Fibroblast of upper back skin (primary cell): ENCODE results near the gene NUAK1.
"Not testable (repeated sequence)": the region's sequence is repeated elsewhere in the genome, so short reads cannot be mapped to it uniquely, and the experiment has no call there.

ENCODE experiments used
- DNase-seq: peaks from one replicate; pipeline ENCODE4 v3.0.0-alpha.2; 2013

Gene NUAK1

DNA sequence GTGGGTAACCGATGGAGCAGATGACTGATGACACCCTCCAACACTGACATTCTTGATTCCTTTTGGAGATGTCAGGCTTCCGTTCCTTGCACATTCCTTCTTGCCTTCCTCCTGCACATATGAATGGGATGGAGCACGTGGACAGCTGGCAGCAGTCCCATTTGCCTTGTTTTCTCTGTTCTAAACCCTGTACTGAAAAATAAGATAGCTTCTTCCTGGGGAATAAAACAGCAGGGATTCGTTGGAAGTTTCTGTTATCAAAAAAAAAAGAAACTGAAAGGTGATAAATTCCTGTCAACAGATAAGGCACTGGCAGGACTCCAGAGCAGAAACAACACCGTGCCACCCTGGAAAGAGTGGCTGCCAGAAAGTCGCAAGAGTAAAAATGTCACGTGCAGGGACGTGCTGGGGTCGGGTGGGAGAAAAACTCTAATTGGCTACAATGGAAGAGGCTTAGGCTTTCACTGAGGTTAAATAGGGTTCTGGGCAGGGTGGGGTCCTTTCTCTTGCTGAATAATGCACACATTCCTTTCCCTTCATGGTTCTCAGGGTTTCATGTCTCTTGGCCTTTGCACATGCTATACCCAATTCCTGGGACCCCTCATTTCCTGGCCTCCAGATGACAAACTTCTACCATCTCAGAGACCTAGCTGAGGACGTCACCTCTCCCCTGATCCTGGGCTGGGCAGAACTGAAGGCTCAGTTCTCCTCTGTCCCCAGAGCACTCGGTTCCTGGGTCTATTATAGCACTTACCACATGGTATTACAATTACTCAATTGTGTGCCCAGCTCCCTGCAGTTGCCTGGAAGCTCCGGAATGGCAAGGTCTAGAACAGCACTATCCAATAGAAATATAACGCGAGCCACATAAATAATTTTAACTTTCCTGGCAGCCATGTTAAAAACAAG is 7.0 kb upstream of the NUAK1 start:
- peak; percentile 56 for DNase-seq

DNA sequence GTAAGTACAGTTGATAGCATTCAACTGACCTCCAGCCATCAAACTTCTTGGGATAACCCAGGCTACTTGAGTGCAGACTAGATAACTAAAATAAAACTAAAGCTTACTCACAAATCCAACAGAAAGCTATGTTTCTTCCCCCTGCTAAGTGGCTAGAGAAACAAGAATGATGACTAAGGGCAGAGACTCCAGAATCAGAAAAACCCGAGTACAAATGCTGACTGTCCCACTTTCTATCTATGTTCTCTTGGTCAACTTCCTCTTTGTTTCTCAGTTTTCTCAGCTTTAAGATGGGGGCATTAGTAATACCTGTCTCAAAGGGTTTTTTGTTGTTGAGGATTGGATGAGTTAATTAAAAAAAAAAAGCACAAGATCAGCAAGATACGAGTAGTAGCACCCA is 6.1 kb upstream of the NUAK1 start:
- DNase-seq: no peak

DNA sequence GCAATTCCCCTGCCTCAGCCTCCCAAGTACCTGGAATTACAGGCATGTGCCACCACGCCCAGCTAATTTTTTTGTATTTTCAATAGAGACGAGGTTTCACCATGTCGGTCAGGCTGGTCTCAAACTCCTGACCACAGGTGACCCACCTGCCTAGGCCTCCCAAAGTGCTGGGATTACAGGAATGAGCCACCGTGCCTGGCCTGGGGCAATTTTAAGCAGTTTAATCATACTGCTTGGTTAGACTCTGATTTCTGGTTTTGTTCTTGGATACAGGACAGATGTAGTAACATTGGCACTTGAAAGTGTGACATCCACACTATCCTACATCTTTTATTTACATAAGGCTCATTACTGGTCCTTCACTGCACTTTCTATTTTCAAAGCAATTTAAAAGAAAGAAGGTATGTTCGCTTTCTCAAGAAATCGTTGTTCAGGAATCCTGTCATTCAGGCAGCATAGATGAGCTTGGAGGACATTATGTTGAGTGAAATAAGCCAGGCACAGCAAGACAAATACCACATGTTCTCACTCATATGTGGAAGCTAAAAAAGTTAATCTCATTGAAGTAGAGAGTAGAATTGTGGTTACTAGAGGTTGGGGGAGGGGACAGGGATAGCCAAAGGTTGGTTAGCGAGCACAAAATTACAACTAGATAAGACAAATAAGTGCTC is 4.0 kb upstream of the NUAK1 start:
- DNase-seq: no peak

DNA sequence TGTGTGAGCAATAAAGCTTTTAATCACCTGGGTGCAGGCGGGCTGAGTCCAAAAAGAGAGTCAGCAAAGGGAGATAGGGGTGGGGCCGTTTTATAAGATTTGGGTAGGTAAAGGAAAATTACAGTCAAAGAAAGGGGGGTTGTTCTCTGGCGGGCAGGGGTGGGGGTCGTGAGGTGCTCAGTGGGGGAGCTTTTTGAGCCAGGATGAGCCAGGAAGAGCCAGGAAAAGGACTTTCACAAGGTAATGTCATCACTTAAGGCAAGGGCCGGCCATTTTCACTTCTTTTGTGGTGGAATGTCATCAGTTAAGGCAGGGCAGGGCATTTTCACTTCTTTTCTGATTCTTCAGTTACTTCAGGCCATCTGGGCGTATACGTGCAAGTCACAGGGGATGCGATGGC is 3.2 kb upstream of the NUAK1 start:
- not testable (repeated sequence) for DNase-seq

DNA sequence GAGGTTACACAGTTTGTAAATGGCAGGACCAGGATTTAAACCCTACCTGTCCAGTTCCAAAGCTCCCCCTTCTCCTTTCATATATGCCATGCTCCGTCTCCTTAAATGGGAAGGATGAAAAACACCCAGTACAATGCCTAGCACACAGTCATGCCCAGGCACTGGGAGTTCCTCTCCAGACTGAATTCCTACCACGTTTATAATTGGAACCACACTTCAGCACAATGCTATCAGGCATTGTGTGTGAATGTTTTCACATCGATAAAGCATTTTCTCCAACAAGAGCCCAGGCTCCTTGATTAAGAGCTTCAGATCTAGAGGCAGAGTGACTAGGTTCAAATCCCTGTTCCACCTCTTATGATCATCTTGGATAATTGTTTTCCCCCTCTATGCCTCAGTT is 2.7 kb upstream of the NUAK1 start:
- peak; percentile 60 for DNase-seq

DNA sequence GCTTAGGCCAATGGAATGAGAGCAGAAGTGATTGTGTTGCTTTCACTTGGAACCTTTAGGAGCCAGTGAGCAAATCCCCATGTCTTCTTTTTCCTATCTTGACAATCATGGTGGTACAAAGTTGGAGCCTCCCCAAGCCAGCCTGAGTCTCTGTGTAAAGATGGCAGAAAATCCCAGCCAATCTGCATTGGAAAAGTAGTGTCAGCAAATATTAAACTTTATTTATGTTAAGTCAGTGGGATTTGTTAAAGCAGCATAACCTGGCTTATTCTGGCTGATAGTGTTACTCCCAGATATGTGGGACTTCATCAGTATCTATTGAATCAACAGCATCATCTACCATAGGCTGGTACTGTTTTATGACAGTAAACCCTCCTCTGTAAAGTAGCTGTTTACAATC is 2.2 kb upstream of the NUAK1 start:
- no peak for DNase-seq

DNA sequence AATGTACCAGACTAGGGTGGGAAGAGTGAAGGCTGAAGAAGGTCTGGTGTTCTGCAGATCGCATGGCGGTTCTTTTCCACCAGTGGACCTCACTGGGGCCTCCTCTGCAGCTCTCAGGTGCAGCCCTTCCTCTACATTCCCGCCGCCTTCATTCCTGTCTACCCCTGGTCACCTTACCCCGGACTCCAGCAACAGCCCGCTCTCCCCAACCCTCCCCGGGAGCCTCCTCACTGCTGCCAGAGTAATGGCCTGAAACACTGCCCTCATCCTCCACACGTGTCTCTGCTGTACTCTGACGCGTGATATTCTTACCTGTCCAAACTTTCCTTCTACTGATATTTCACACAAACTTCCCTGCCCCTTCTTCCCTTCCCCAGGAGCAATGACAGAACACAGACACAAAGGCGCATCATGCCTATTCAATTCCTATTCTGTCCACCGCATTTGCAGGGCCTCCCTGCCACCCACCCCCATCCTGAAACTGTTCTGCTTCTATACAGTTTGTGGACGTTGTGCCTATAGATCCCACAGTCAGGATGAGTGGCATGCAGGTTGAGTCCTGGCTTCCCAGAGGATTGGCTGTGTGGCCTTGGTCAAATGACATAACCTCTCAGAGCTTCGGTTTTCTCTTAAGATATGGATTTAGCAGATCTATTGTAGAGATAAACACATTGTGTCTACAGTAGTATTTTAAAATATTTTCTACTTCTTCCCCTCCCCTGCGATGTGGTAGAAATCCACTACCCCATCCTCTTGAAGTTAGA is 1.7 kb upstream of the NUAK1 start:
- no peak for DNase-seq

DNA sequence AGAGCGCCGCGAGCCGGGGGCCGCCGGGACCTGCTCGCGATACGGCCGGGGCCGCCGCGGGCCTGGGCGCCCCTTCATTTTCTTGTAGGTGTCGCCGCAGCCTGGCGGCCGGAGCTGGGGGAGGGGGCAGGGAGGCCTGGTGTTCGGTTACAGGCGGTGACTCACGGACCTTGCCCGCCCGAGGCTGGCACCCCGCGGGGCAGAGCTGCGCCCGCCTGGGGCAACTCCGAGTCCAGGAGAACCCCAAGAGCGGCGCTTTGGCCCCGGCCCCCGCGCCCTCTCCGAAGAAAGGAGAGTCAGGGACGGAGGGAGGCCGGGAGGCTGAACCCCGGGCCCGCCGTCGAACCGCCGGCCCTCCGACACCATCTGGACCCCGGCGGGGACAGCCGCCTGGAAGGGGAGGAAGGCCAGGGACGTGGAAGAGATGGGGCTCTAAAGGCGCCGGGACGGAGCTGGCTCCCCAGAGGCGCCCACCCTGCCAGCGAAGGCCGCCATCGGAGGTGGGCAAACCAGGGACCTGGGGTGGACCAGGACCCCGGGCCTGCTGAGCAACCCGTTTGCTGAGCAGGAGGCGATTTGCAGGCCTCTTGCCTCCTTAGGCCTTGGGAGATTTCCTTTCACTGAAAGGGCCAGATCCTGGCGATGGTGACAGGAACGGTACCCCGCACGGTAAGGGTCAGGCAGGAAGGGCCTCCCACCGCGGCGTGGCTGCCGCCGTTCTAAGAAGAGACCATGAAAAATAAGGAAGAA is 843 bp upstream of the NUAK1 start:
- peak; percentile 81 for DNase-seq

DNA sequence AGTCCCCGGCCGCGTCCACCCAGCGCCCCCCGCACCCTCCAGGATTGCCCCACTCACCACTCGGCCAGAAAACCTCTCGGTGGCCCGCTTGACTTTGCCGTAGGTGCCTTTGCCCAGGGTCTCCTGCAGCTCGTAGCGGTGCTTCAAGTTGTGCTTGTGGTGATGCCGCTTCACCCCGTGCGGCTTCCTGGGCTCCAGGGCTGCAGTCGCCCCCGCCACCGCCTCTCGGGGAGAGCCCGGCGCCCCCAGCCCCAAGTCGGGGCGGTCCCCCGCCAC is 459 bp downstream of the NUAK1 start:
- no peak for DNase-seq

DNA sequence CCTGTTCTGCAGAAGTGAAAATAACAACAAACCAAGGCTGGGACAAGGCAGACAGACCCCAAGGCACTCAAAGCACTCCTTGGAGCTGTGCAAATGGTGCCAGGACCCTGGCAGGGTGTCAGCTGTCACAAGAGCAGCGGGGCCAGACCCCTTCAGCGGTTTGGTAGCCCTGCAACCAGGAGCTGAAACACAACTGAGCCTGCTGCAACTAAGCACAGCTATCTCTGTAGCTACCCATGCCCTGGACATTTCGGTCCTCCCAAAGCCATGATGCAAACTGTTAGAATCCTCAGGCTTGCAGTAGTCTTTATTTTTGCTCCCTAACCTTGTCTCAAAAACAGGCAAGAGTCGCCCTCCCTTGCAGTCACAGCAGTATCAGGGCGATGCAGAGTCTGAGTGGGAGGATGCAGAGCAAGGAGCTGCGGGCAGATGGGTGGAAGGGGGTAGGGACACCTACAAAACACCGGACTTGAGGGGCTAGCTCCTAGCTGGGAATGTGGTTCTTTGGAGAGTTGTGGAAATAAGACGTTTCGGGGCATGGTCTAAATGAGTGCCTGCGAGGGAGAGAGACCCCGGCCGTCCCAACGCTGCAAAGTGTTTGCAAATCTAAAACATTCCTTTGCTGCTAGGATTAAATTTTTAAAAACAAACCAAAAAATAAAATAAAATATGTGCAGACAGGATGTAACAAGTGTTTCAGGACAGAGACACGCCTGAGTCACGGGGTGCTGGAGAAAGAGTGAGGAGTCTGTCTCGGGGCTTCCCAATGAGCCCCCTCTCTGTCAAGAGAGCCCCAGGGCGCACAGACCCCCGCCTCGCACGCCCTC is 1.0 kb downstream of the NUAK1 start:
- no peak for DNase-seq

DNA sequence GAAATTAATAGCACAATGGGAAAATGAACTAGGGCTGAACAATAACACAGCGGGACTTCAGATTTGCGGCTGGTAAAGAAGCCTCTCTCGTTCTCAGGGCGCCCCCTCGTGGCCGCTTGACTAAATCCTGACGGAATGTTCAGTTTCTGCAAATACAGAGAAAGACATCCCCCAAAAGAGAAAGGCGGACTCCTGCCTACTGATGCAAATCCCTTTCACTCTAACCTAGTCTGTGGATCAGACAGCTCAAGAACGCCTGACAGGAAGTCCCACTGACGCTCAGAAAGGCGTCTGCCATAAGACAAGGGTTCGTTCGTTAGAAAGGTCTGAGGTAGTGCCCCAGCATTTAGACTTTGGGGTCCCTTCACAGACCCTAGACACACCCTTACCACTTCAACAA is 2.5 kb downstream of the NUAK1 start:
- DNase-seq: peak; percentile 93

DNA sequence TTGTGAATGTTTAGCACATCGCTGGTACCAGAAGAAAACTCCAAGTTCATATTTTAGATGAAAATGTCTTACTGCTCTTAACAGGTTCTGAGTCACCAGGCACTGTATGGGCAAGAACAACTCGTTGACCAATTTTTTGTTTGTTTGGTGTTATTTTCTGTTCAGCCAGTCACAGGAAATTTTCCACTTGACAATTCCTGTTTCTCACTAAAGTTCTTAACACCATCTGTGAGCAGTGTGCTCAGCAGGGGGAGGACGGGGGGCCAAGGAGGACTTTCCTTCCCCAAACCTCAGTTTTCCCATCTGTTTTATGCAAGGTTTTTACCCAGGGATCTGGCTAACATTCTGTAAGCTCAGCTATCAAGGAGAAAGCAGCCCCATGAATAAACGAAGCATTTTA is 3.0 kb downstream of the NUAK1 start:
- DNase-seq: no peak

DNA sequence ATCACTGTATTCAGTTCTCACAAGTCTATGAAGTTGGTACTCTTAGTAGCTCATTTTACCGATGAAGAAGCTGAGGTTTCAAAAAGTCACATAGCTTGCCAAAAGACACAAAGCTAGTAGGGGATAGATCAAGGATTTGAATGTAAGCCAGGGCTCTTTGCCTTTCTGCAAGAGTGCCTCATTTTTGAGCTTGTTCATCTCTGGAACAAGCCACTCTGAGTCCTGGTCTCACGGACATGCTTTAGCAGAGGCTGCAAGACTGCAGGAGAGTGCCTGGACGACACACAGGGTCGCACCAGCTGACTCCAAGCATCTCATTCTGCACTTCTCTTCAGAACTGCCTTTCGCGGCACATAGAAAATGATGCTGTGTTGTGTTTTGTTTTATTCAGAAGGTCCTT is 3.7 kb downstream of the NUAK1 start:
- peak; percentile 82 for DNase-seq

DNA sequence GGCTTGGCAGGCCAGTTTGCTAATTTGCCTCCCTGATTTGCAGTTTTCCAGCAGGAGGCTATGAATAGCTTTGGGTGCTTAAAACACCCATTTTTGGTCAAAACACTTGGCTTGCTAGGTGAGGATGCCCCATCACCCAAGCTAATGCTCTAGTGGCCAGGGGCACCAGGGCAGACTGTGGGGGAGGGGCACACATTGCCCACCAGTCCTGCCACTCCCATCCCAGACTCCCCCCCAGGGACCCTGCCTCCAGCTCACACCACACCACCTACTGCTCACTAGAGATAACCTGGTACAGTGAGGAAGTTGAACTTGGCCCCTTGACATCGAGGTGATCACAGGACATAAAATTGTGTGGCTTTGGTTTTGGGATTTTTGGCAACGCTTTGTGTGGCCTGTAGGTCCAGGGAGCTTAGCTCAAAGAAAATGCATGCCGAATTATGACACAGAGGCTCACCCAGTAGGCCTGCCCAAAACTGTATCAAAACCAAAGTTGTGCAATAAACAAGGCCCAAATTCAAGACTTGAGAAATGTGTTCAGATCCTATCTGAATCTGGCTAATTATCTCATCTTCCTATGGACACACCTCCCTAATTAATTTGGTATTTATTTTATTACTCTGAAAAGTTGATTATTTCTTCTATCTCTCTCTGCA is 4.3 kb downstream of the NUAK1 start:
- DNase-seq: no peak

DNA sequence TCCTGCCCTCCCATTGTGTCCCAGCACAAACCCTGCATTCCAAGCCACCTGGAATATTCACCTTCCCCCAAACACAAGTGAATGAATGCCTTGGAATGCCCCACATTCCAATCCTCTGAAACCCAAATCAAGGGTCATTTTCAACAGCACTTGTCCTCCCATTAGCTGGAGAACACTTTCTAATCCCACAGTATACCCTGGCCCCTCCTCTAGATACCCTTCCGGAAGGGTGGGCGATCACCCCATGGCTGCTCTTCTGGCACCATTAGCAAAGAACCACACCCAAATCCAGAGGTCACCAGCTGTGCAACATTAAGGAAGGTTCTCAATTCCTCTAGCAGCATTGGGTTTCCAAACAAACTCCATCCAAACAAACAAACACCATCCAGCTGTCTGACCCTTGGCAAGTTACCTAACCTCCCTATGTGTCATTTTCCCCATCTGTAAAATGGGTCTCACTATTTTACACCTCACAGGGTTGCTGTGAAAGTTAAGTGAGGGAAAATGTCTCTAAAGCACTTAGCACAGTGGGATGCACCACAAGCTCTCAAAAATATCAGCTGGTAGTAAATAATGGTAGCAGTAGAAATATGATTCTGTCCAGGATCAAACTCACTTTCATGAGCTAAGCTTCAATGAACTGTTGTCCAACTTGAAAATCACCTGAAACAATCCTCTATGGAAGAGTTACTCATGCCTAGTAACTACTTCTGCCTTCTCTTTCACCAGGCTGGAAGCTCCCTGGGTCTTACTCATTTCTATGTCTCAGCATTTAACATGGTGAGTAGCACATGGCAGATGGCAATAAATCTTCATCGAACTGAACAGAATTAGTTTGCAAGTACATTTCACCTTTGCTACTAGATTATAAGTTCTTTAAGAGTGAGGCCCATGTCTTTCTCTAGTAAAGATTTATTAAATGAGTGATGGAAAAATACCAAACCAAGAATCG is 5.3 kb downstream of the NUAK1 start:
- DNase-seq: peak; percentile 68

DNA sequence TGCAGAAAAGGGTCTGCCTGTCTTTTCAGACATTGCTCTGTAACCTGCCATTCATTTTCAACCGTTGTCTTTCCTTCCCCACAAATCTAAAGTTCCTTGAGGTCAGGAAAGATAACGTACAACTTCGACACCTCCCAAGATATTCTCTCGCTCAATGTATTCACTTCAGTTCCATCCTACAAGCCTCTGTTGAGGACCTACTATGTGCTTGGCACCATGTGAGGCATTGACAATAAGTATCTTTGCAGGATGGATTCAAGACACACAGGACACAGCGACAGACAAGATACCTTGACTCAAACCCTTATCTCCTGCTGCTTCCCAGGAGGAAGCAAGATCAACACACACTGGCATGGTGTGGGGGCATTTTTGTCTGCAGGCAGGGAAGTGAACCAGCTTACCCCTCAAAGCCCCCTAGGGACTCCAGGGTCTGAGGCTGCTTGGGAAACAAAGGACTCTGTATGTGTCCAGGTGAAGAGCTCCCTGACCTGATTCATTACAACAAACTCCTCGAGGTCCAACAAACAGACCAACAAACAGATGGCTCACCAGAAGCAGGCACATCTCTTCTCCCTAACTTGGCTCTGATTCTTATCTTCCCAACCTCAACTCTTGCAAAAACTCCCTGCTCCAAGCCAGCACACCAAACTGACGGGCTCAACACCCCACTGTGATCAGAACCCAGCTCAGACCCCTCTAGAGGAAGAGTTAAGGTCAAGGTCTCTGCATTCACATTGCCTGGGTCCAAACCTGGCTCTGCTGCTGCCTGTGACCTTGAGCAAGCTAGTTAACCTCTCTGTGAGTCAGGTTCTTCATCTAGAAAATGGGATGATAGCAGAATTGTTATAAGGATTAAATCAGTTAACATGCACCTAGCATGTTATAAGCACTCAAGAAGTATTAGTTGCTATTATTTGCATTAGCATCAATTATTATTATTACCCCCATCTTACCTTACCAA is 6.3 kb downstream of the NUAK1 start:
- DNase-seq: no peak

DNA sequence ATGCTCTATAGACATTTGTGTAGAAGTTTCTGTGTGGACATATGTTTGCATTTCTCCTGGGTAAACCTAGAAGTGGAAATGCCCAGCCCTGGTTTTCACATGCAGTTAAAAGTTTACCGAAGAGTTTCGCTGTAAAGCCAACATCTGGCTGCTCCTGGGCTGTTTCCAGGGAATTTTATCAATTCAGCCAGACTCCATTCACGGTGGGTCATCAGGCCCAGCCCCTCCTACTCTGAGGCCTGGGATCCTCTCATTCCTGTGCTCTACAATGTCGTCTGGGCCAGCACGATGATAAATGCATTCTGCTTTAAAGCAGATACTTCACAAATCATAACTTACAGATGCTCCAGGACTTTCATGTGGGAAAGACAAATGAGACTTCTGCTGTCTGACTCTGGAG is 7.1 kb downstream of the NUAK1 start:
- DNase-seq: peak; percentile 92

DNA sequence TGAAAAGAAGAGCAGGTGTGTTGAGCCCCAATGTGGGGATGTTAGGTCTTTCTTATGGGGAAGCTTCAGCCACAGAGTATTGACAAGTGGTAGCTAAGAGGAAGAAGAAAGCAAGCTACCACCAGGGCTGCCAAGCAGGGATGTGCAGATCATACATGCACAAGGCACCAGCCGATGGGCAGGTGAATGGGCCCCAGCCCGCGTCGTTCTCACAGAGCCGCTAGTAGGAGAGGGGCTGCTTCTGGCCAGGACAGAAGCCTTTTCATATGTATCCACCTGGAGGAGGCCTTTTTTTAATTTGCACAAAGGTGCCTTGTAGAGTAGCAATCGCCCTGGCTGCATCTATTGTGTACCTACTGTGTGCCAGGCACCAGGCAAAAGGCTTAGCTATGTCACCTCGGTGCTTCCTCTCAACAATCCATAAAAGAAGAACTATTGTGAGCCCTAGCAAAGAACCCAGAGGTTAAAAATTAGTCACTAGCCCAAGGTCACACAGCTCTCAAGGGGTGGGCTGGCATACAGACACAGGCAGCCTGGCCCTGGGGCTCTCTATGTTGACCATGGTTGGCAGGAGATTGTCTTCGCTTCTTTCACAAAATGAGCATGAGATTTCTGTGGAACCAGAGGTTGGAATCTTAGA is 8.2 kb downstream of the NUAK1 start:
- DNase-seq: no peak
